Activated CD8-positive, alpha-beta memory T cell treated with anti-CD3 and anti-CD28 coated beads, Interleukin-2, amount 10 ng/mL, durations not matched to agents 7 days and 5 days (primary cell): ENCODE measurements around the gene B3GNT5. TPM values are rescaled to one million over a fixed set of nuclear protein-coding genes. Genes with fewer than 3 reads are reported as not detected.
"Not testable (repeated sequence)": the region's sequence is repeated elsewhere in the genome, so short reads cannot be mapped to it uniquely, and the experiment has no call there.

Source experiments
- ATAC-seq: fragments of 150-1000 bp; cut with Tn5 transposase; one replicate; pipeline ENCODE4 v1.10.0; 2021; ENCODE audit warnings: moderate library complexity
- CTCF ChIA-PET: fragments of 350-600 bp; sonication (Branson Sonifier 250); formaldehyde crosslinking; loops from one replicate; lab custom pipeline; 2021; ENCODE audit warnings: antibody characterized with exemption; lab: Charles Lee
- DNase-seq: peaks from one replicate; pipeline ENCODE4 v3.0.0-alpha.2; 2020
- H3K27ac Mint-ChIP-seq: one replicate; pipeline ENCODE4 v1.8.0; 2021; ENCODE audit warnings: mild to moderate bottlenecking, mixed read lengths
- H3K27me3 Mint-ChIP-seq: one replicate; pipeline ENCODE4 v1.8.0; 2021; ENCODE audit warnings: mixed read lengths
- H3K36me3 Mint-ChIP-seq: one replicate; pipeline ENCODE4 v1.8.0; 2021; ENCODE audit warnings: mild to moderate bottlenecking, mixed read lengths
- H3K4me1 Mint-ChIP-seq: one replicate; pipeline ENCODE4 v1.8.0; 2021; ENCODE audit warnings: mixed read lengths
- H3K4me3 Mint-ChIP-seq: one replicate; pipeline ENCODE4 v1.8.0; 2021; ENCODE audit warnings: mild to moderate bottlenecking, moderate library complexity, mixed read lengths
- H3K9me3 Mint-ChIP-seq: one replicate; pipeline ENCODE4 v1.8.0; 2022; ENCODE audit warnings: low read depth, mixed read lengths
- total RNA-seq, 2 experiments: library from RNA; stranded (reverse); gene quantifications; one replicate each; pipeline ENCODE4 v1.2.3, GENCODE V29; 2021

The B3GNT5 gene
- total RNA-seq, 2 experiments from 2014 or later, result 0.26 to 1.3 TPM

- Mint-ChIP-seq H3K4me1 (peaks cover 9% of the 10 kb centered on the region), H3K4me3 (no peak overlapping the region), H3K27ac (no peak overlapping the region), H3K9me3 (no peaks in the 10 kb centered on the region), H3K36me3 (no peaks in the 10 kb centered on the region), H3K27me3 (no peaks in the 10 kb centered on the region)
- ATAC-seq, result no peak
- DNase-seq, result no peak
- CTCF ChIA-PET, result no interaction called here
These were observed 34.2 kb upstream of the B3GNT5 start for GRCh38 chr3:183218826-183219225.

DNA sequence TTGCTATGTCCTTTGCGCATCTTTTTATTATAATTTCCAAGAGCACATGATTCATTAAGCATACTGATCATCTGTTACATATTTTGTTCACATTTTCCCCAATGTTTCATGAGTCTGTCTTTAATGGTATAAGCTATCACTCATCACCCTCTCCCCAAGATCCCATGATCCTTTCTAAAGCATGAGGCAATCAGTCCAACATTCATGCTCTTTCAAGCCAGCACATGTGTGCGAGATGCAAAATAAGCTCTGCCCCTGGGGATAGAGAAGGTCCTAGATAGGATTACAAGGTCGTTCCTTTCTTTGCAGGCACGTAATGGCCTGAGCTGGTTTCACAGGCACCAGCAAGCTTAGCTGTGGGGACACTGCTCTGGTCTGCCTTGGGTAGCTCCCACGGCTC is 32.2 kb upstream of the B3GNT5 start:
- Mint-ChIP-seq H3K27me3 (no peaks in the 10 kb centered on the region), H3K36me3 (no peaks in the 10 kb centered on the region), H3K4me3 (no peak overlapping the region), H3K4me1 (peaks cover 23% of the 10 kb centered on the region), H3K9me3 (no peaks in the 10 kb centered on the region), H3K27ac (no peak overlapping the region)
- no peak for DNase-seq
- no peak for ATAC-seq
- CTCF ChIA-PET, result interaction anchor here (1.3 to 1.6 kb wide), 2 partner anchors 162 to 165 kb away, joined by 3 to 4 read pairs; no protein-coding TSS in a partner anchor

GRCh38 chr3:183222631-183223235 is 30.3 kb upstream of the B3GNT5 start:
- Mint-ChIP-seq H3K27me3 (no peaks in the 10 kb centered on the region), H3K9me3 (no peaks in the 10 kb centered on the region), H3K27ac (no peak overlapping the region), H3K4me3 (no peak overlapping the region), H3K36me3 (peaks cover 4% of the 10 kb centered on the region), H3K4me1 (peaks cover 23% of the 10 kb centered on the region)
- ATAC-seq (no peak), DNase-seq (no peak)
- CTCF ChIA-PET, result interaction anchor here (1.1 kb wide), 1 partner anchor 55 kb away, joined by 3 read pairs; no protein-coding TSS in a partner anchor

DNA sequence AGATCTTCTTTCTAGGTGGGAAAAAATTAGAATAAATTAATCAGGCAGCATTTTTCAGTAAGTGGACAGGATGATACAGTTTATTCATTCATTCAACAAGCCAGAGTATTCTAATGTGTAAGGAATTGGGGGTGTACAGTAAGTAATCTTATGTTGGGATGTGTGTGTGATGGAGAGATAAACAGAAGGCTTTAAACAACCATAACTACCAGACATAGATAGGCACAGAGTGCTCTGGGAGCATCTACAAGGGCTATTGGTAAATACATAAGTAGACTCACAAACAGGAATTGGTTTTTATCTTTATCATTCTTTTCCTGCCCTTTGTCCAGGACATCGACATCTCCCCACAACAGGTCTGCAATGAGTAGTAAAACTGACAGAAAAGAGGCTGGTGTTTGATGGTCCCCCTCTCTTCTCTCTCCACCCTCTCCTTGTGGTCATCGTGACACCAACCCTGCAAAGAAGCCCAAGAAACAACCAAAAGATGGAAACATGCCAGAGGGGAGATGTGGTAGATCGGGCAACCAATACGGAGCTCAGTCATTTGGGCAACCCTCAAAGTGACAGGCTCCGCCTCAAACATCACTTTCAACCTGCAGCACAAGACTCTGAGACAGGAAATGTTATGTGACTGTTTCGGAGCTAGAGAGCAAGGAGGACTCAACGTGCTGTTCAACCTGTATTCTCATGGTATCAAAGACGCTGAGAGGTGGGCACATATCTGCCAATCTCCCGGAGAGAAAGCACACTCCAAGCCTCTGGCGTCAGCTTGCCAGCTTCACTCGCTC is 28.7 kb upstream of the B3GNT5 start:
- no peaks in the 10 kb centered on the region for H3K9me3 Mint-ChIP-seq
- H3K27ac Mint-ChIP-seq, result peak overlapping the region; percentile 18

DNA sequence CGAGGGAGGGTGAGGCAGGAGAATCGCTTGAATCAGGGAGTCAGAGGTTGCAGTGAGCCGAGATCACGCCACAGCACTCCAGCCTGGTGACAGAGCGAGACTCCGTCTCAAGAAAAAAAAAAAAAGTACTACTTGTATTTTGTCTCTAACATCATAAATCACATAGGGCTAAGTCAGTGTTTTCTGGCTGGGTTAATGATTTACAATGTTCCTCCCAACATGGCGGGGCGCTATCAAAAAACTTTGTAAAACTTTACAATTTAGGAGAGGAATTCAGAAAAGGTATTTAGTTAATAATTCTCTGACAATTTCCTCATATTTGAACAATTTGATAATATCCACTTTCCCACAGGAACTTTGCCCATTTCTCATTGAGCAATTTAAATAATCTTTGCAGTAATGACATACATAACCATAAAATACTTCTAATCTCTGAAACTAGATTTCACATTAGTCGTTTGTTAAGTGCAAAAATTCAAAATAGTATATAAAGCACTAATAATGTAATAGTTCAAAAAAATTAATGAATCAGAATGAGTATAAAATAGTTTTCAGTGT is 26.6 kb upstream of the B3GNT5 start:
- no peak overlapping the region for H3K4me3 Mint-ChIP-seq
- H3K27ac Mint-ChIP-seq, result no peak overlapping the region
- H3K36me3 Mint-ChIP-seq, result peaks cover 4% of the 10 kb centered on the region
- H3K27me3 Mint-ChIP-seq, result no peaks in the 10 kb centered on the region
- CTCF ChIA-PET, result no interaction called here
- DNase-seq (no peak), ATAC-seq (no peak)
- no peaks in the 10 kb centered on the region for H3K9me3 Mint-ChIP-seq
- peaks cover 18% of the 10 kb centered on the region for H3K4me1 Mint-ChIP-seq

More for the DNA sequence above, 28.7 kb upstream of the B3GNT5 start:
- Mint-ChIP-seq H3K36me3 (peaks cover 4% of the 10 kb centered on the region), H3K27me3 (no peaks in the 10 kb centered on the region), H3K4me3 (peak overlapping the region; percentile 51), H3K4me1 (peaks cover 18% of the 10 kb centered on the region)
- ATAC-seq (peak; percentile 91), DNase-seq (peak; percentile 71)
- CTCF ChIA-PET, result interaction anchor here (0.8 to 1.1 kb wide), 2 partner anchors 32 to 158 kb away, joined by 3 to 4 read pairs; no protein-coding TSS in a partner anchor

GRCh38 chr3:183227586-183227985 is 25.5 kb upstream of the B3GNT5 start:
- H3K4me1 Mint-ChIP-seq, result peaks cover 17% of the 10 kb centered on the region
- ATAC-seq (no peak), DNase-seq (no peak)
- no peaks in the 10 kb centered on the region for H3K9me3 Mint-ChIP-seq
- H3K4me3 Mint-ChIP-seq, result no peak overlapping the region
- H3K27ac Mint-ChIP-seq, result no peak overlapping the region
- H3K27me3 Mint-ChIP-seq, result no peaks in the 10 kb centered on the region
- H3K36me3 Mint-ChIP-seq, result peaks cover 4% of the 10 kb centered on the region
- CTCF ChIA-PET, result no interaction called here

GRCh38 chr3:183229178-183229577 is 23.9 kb upstream of the B3GNT5 start:
- no peak overlapping the region for H3K27ac Mint-ChIP-seq
- H3K4me1 Mint-ChIP-seq, result peaks cover 11% of the 10 kb centered on the region
- no peak overlapping the region for H3K4me3 Mint-ChIP-seq
- CTCF ChIA-PET, result interaction anchor here (0.6 to 1.2 kb wide), 2 partner anchors 153 to 508 kb away, joined by 3 to 4 read pairs; no protein-coding TSS in a partner anchor
- no peaks in the 10 kb centered on the region for H3K27me3 Mint-ChIP-seq
- DNase-seq, result no peak
- H3K36me3 Mint-ChIP-seq, result peaks cover 4% of the 10 kb centered on the region
- H3K9me3 Mint-ChIP-seq, result no peaks in the 10 kb centered on the region
- no peak for ATAC-seq

GRCh38 chr3:183230251-183230650 is 22.8 kb upstream of the B3GNT5 start:
- not testable (repeated sequence) for DNase-seq, H3K27ac Mint-ChIP-seq, H3K9me3 Mint-ChIP-seq, H3K4me3 Mint-ChIP-seq, ATAC-seq, H3K27me3 Mint-ChIP-seq, H3K4me1 Mint-ChIP-seq, H3K36me3 Mint-ChIP-seq
- CTCF ChIA-PET, result interaction anchor here (0.6 kb wide), 1 partner anchor 142 kb away, joined by 4 read pairs; no protein-coding TSS in a partner anchor

- DNase-seq (no peak), ATAC-seq (no peak)
- H3K27ac Mint-ChIP-seq, result no peak overlapping the region
- H3K27me3 Mint-ChIP-seq, result no peaks in the 10 kb centered on the region
- no peak overlapping the region for H3K4me3 Mint-ChIP-seq
- no peaks in the 10 kb centered on the region for H3K4me1 Mint-ChIP-seq
- peaks cover 4% of the 10 kb centered on the region for H3K36me3 Mint-ChIP-seq
- no peaks in the 10 kb centered on the region for H3K9me3 Mint-ChIP-seq
- CTCF ChIA-PET, result no interaction called here
These were observed 22.2 kb upstream of the B3GNT5 start for GRCh38 chr3:183230826-183231225.

DNA sequence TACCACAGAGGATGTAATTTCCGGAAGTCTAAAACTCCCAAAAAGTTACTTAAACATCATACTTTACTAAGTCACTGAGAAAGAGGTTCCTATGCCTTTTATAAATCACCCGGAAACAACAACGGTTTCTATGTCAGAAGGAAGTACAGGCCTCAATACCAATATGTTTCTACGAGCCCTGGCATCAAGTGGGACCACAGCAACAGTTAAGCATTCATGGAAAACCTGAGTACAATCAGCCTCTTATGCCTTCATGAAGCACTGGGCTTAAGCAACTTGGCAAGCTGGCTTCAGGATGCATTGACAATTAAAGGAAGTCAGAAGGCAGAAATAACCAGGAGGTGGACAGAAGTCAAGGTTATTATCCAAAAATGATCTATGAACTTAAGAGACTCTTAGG is 19.1 kb upstream of the B3GNT5 start:
- Mint-ChIP-seq H3K36me3 (no peaks in the 10 kb centered on the region), H3K4me1 (no peaks in the 10 kb centered on the region), H3K27me3 (no peaks in the 10 kb centered on the region), H3K9me3 (no peaks in the 10 kb centered on the region), H3K4me3 (no peak overlapping the region), H3K27ac (no peak overlapping the region)
- DNase-seq (no peak), ATAC-seq (no peak)
- CTCF ChIA-PET, result no interaction called here

DNA sequence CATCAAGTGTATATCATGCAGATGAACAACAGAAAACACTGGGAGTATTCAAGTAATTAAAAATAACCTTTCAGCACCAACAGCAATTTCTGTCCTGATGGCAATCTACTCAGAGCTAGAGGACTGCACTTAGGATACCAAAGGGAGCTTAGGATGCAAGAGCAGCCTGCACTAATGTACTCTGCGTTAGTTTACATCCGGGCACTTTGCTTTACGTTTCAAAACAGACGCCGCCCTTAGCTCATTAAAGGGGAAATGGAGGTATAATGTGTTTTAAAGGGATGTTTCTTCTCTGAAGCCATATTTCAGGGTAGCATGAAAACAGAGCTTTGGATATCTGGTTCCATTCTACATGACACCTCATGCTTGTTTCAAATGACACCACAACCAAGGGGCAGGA is 14.0 kb upstream of the B3GNT5 start:
- Mint-ChIP-seq H3K4me3 (no peak overlapping the region), H3K27ac (no peak overlapping the region), H3K27me3 (no peaks in the 10 kb centered on the region), H3K36me3 (peaks cover 23% of the 10 kb centered on the region), H3K4me1 (no peaks in the 10 kb centered on the region), H3K9me3 (peaks cover 14% of the 10 kb centered on the region)
- DNase-seq, result no peak
- CTCF ChIA-PET, result no interaction called here
- ATAC-seq, result no peak

DNA sequence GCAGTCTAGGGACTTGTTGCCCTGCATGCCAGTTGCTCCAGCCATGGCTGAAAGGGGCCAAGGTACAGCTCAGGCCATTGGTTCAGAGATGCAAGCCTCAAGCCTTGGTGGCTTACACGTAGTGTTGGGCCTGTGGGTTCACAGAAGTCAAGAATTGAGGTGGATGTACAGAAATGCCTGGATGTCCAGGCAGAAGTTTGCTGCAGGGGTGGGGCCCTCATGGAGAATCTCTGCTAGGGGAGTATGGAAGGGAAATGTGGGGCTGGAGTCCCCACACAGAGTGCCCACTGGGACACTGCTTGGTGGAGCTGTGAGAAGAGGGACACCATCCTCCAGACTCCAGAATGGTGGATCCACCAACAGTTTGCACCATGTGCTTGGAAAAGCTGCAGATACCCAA is 10.6 kb upstream of the B3GNT5 start:
- Mint-ChIP-seq H3K4me1 (no peaks in the 10 kb centered on the region), H3K36me3 (peaks cover 23% of the 10 kb centered on the region), H3K27me3 (no peaks in the 10 kb centered on the region), H3K27ac (no peak overlapping the region), H3K9me3 (peaks cover 14% of the 10 kb centered on the region), H3K4me3 (no peak overlapping the region)
- DNase-seq (no peak), ATAC-seq (no peak)
- CTCF ChIA-PET, result no interaction called here

DNA sequence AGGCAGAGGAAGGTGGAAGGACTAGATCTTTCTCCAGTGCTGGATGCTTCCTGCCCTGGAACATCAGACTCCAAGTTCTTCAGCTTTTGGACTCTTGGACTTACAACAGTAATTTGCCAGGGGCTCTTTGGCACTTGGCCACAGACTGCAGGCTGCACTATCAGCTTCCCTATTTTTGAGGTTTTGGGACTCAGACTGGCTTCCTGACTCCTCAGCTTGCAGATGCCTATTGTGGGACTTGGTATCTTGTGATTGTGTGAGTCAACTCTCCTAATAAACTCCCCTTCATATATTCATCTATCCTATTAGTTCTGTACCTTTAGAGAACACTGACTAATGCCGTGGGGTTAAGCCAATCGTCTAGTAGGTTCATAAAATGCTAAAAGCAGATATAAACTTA is 8.8 kb upstream of the B3GNT5 start:
- peaks cover 14% of the 10 kb centered on the region for H3K9me3 Mint-ChIP-seq
- H3K4me3 Mint-ChIP-seq, result no peak overlapping the region
- DNase-seq (no peak), ATAC-seq (no peak)
- H3K27me3 Mint-ChIP-seq, result no peaks in the 10 kb centered on the region
- H3K36me3 Mint-ChIP-seq, result peaks cover 23% of the 10 kb centered on the region
- H3K4me1 Mint-ChIP-seq, result no peaks in the 10 kb centered on the region
- CTCF ChIA-PET, result no interaction called here
- H3K27ac Mint-ChIP-seq, result no peak overlapping the region
